ENCODE measurements around the gene FFAR3.

DNA sequence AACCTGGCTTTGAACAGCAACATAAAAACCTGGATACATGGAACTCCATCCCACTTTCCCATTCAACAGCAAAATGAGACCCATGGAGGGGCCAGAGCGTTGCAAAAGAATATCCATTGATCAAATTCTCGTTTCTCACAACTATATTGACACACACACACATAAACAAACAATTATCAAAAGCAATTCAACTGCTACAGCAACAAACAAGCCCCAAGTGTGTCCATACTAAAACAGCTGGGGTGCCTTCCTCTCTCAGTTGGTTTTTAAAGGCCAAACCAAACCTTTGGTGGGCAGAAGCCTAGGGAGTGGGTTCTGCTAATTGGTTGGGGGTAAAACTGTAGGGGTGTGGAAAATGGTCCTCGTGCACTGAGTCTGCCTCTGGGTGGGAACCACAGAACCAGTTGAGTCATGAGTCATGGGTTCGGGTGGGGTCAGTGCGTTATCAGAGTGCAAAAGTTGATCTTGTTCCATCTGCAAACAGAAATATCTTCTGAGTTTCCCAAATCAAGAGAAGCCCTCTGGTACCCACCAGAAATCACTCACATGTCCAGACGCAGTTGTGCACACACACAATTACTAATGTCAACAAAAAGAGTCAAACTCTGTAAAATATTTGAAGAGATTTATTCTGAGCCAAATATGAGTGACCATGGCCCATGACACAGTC lies 31.1 kb downstream of the FFAR3 start:
- TF ChIP-seq, protein P1, sequence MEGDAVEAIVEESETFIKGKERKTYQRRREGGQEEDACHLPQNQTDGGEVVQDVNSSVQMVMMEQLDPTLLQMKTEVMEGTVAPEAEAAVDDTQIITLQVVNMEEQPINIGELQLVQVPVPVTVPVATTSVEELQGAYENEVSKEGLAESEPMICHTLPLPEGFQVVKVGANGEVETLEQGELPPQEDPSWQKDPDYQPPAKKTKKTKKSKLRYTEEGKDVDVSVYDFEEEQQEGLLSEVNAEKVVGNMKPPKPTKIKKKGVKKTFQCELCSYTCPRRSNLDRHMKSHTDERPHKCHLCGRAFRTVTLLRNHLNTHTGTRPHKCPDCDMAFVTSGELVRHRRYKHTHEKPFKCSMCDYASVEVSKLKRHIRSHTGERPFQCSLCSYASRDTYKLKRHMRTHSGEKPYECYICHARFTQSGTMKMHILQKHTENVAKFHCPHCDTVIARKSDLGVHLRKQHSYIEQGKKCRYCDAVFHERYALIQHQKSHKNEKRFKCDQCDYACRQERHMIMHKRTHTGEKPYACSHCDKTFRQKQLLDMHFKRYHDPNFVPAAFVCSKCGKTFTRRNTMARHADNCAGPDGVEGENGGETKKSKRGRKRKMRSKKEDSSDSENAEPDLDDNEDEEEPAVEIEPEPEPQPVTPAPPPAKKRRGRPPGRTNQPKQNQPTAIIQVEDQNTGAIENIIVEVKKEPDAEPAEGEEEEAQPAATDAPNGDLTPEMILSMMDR (IDR thresholded peaks at IDR 0.05): no peak
- no peak for TF ChIP-seq ZFX (IDR thresholded peaks at IDR 0.05; ENCODE audit: borderline replicate concordance)
